Duodenal mucosa (tissue), 2 donors: Measurements from ENCODE around the gene ABCA4.
A peak's percentile ranks its signal among the peaks of the same experiment; 100 is the strongest.

Experiments used
- H3K27ac ChIP-seq: one replicate; pipeline ENCODE4 v1.7.0; 2013; ENCODE audit warnings: low read depth, low read length
- H3K27me3 ChIP-seq, 2 donors: one replicate each; pipeline ENCODE4 v1.7.0; 2013; ENCODE audit warnings: low read length in 2 of 2, control low read depth in 1 of 2; ENCODE audit not compliant: insufficient read depth in 2 of 2, control insufficient read depth in 1 of 2
- H3K36me3 ChIP-seq, 2 donors: one replicate each; pipeline ENCODE4 v1.7.0; 2013; ENCODE audit warnings: low read length in 2 of 2, control low read depth in 1 of 2; ENCODE audit not compliant: insufficient read depth in 2 of 2, control insufficient read depth in 1 of 2
- H3K4me1 ChIP-seq, 2 donors: one replicate each; pipeline ENCODE4 v1.7.0; 2013; ENCODE audit warnings: low read length in 2 of 2, control low read depth in 1 of 2; ENCODE audit not compliant: insufficient read depth in 2 of 2, control insufficient read depth in 1 of 2
- H3K4me3 ChIP-seq, 2 donors: one replicate each; pipeline ENCODE4 v1.7.0; 2013; ENCODE audit warnings: low read length in 2 of 2, low read depth in 1 of 2
- H3K9ac ChIP-seq, 2 donors: one replicate each; pipeline ENCODE4 v1.7.0; 2013; ENCODE audit warnings: low read length in 2 of 2, low read depth in 1 of 2
- H3K9me3 ChIP-seq, 2 donors: one replicate each; pipeline ENCODE4 v1.7.0; 2013; ENCODE audit warnings: low read length in 2 of 2, control low read depth in 1 of 2; ENCODE audit not compliant: control insufficient read depth in 1 of 2

ABCA4 gene

GRCh38 chr1:94068999-94069918, 51.7 kb downstream of the ABCA4 start:
- Histone ChIP-seq H3K4me1 (peaks cover 17 to 24% of the 10 kb centered on the region in 2 donors), H3K4me3 (no peak overlapping the region), H3K9me3 (no peaks in the 10 kb centered on the region), H3K36me3 (no peaks in the 10 kb centered on the region), H3K9ac (no peak overlapping the region), H3K27ac (peak overlapping the region; percentile 13), H3K27me3 (no peaks in the 10 kb centered on the region)

- Histone ChIP-seq H3K9ac (no peak overlapping the region), H3K9me3 (no peaks in the 10 kb centered on the region), H3K4me1 (peaks cover 18 to 27% of the 10 kb centered on the region in 2 donors), H3K4me3 (no peak overlapping the region), H3K36me3 (no peaks in the 10 kb centered on the region), H3K27ac (peak overlapping the region; percentile 6), H3K27me3 (no peaks in the 10 kb centered on the region)
Measured at GRCh38 chr1:94068096-94068998, 52.6 kb downstream of the ABCA4 start.

GRCh38 chr1:94067196-94067595, 53.8 kb downstream of the ABCA4 start:
- H3K36me3 ChIP-seq, result no peaks in the 10 kb centered on the region
- no peak overlapping the region for H3K27ac ChIP-seq
- no peak overlapping the region for H3K9ac ChIP-seq
- H3K27me3 ChIP-seq, result no peaks in the 10 kb centered on the region
- H3K4me1 ChIP-seq, result peaks cover 18 to 30% of the 10 kb centered on the region in 2 donors
- H3K9me3 ChIP-seq, result no peaks in the 10 kb centered on the region
- no peak overlapping the region for H3K4me3 ChIP-seq

- Histone ChIP-seq H3K4me1 (peaks cover 4 to 12% of the 10 kb centered on the region in 2 donors), H3K4me3 (no peak overlapping the region), H3K27me3 (no peaks in the 10 kb centered on the region), H3K9ac (no peak overlapping the region), H3K36me3 (no peaks in the 10 kb centered on the region), H3K9me3 (no peaks in the 10 kb centered on the region), H3K27ac (no peak overlapping the region)
Measured at GRCh38 chr1:94063379-94063778, 57.6 kb downstream of the ABCA4 start.

GRCh38 chr1:94061513-94062443, 59.2 kb downstream of the ABCA4 start:
- Histone ChIP-seq H3K27me3 (no peaks in the 10 kb centered on the region), H3K36me3 (no peaks in the 10 kb centered on the region), H3K4me3 (no peak overlapping the region), H3K4me1 (peaks cover 4 to 6% of the 10 kb centered on the region in 2 donors), H3K27ac (no peak overlapping the region), H3K9me3 (no peaks in the 10 kb centered on the region), H3K9ac (no peak overlapping the region)

- no peak overlapping the region for H3K9ac ChIP-seq
- H3K36me3 ChIP-seq, result no peaks in the 10 kb centered on the region
- H3K4me3 ChIP-seq, result no peak overlapping the region
- H3K4me1 ChIP-seq, result peaks cover 4 to 6% of the 10 kb centered on the region in 2 donors
- H3K27me3 ChIP-seq, result no peaks in the 10 kb centered on the region
- H3K27ac ChIP-seq, result no peak overlapping the region
- H3K9me3 ChIP-seq, result no peaks in the 10 kb centered on the region
Measured at GRCh38 chr1:94060720-94061119, 60.2 kb downstream of the ABCA4 start.

GRCh38 chr1:94058766-94059165, 62.2 kb downstream of the ABCA4 start:
- Histone ChIP-seq H3K9me3 (no peaks in the 10 kb centered on the region), H3K27me3 (no peaks in the 10 kb centered on the region), H3K36me3 (no peaks in the 10 kb centered on the region), H3K27ac (no peak overlapping the region), H3K9ac (no peak overlapping the region), H3K4me3 (no peak overlapping the region), H3K4me1 (peaks cover 0 to 6% of the 10 kb centered on the region in 2 donors)

GRCh38 chr1:94056996-94057395, 64.0 kb downstream of the ABCA4 start:
- Histone ChIP-seq H3K9ac (no peak overlapping the region), H3K27me3 (no peaks in the 10 kb centered on the region), H3K4me3 (no peak overlapping the region), H3K9me3 (no peaks in the 10 kb centered on the region), H3K4me1 (no peaks in the 10 kb centered on the region), H3K27ac (no peak overlapping the region), H3K36me3 (no peaks in the 10 kb centered on the region)

- H3K27ac ChIP-seq, result no peak overlapping the region
- H3K9ac ChIP-seq, result no peak overlapping the region
- no peaks in the 10 kb centered on the region for H3K9me3 ChIP-seq
- H3K36me3 ChIP-seq, result no peaks in the 10 kb centered on the region
- H3K4me1 ChIP-seq, result no peaks in the 10 kb centered on the region
- H3K4me3 ChIP-seq, result no peak overlapping the region
- no peaks in the 10 kb centered on the region for H3K27me3 ChIP-seq
Measured at GRCh38 chr1:94056171-94056570, 64.8 kb downstream of the ABCA4 start.
